Frontal cortex (tissue), 4 donors: ENCODE results near the gene BNC2. TPM values are rescaled to one million over a fixed set of nuclear protein-coding genes. Genes with fewer than 3 reads are reported as not detected.

Experiments used
- DNase-seq, 2 donors: peaks; one replicate each; pipeline ENCODE4 v3.0.0; 2012; ENCODE audit warnings: low spot score in 2 of 2
- FAIRE-seq: peaks from 2 replicates; lab custom pipeline; 2012; peaks lifted over from hg19 to GRCh38; lab: Jason Lieb, UNC
- total RNA-seq: library from RNA; depleted of rRNA; stranded (reverse); fragments of >200 nt; gene quantifications from one replicate; pipeline ENCODE4 v1.2.3, GENCODE V29; 2014
- donor health status: control.
- donor health status: control.
- donor health status: control.

The BNC2 gene
- total RNA-seq, 1 donor from 2014 or later, result 1.6 TPM

GRCh38 chr9:16726718-16727451, 143.6 kb downstream of the BNC2 start:
- no peak for FAIRE-seq
- DNase-seq, result peak; percentile 23 to 30

GRCh38 chr9:16726029-16726428, 144.4 kb downstream of the BNC2 start:
- no peak for FAIRE-seq

DNA sequence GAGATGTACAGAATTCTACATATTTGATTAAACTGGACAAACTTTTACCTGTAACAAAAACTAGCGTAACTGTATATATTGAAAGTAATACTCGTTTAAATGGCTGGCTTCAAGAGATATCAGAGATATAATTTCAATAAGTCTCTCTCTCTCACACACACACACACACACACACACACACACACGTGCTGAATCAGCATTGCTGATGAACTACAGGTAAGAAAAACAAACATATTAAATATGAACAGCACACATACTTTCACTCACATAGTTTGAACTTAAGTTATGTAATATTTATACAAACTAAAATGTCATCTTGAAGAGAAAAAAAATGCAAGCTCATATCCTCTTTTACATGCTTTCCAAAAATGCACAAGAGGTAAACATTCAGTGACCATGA, 145.4 kb downstream of the BNC2 start:
- DNase-seq (no peak), FAIRE-seq (no peak)

More at GRCh38 chr9:16726029-16726428, 144.4 kb downstream of the BNC2 start:
- no peak for DNase-seq

DNA sequence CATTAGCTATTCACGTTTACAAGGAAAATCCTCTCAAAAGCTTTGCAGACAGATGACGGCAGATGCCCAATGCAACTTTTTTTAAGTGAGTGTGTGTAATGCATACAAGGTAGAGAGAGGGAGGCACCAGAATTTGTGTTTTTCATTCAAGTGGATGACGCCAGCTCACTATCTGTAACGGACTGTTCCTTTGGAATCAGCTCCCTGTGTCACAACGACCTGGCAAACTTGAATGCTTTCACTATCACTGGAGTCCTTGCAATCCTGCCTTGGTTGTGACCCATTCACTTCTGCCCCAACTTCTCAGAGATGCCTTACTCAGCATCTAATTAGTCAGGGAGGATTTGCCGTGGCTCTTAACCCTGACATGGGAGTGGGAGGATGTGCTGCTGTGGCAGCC, 148.5 kb downstream of the BNC2 start:
- no peak for FAIRE-seq
- DNase-seq, result no peak

- DNase-seq, result no peak
- no peak for FAIRE-seq
Measured at GRCh38 chr9:16720386-16720785, 150.1 kb downstream of the BNC2 start.

DNA sequence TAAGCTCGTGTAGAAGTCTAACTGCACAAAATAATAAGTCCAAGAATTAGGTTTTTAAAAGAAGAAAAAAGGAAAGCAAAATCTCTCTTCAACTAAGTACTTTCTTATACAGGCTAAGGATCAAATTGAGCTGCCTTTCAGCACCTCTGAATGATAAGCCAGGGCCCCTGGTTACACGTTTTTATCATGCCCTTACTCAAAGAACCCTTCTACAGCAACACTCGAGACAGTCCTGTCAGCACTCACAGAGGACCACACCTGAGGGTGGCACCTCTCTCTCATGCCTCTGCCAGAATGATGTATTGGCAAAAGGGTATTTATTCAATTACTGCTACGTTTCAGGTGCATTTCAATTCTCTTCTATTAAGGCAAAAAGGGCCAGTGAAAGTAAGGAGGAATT, 150.5 kb downstream of the BNC2 start:
- FAIRE-seq, result no peak

DNA sequence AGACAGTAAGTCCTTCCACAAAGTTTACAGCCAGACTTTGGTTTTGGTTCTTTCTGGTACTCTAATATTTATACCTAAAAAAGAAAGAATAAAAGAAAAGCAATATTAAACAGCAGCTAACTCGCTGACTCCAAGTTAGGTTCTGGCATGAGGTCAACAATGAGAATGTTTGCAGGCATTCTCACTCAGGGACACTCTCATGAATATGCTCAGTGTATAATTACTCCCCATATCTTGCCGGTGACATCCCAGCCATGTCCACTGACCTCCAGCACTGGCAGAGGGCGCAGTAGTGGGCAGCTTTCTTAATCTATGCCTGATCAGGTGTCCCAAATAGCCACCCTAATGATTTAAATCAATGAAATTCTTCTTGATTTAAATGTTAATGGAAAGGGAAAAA, 151.5 kb downstream of the BNC2 start:
- DNase-seq (no peak), FAIRE-seq (no peak)

More for the DNA sequence above, 150.5 kb downstream of the BNC2 start:
- no peak for DNase-seq

GRCh38 chr9:16718296-16718695, 152.2 kb downstream of the BNC2 start:
- FAIRE-seq (no peak), DNase-seq (no peak)

- FAIRE-seq, result no peak
- no peak for DNase-seq
Measured at GRCh38 chr9:16716601-16717000, 153.9 kb downstream of the BNC2 start.

DNA sequence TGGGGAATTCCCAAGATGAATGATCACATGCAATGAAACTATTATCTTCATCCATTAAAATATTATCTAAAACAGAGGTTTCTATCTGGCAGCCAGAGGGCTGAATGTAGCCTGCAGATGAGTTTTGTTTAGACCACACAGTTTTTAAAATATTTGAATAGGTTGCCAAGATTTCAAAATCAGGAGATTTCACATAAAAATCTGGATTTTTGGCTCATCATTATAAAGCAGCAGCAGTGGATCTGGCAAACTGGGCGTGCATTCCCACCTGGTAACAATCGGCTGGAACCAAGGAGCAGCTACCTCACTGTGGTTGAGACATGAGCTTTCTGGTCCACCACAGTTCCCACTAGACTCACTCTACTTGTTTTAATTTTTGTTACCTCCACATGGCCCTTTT, 155.1 kb downstream of the BNC2 start:
- FAIRE-seq, result no peak
- DNase-seq, result no peak

DNA sequence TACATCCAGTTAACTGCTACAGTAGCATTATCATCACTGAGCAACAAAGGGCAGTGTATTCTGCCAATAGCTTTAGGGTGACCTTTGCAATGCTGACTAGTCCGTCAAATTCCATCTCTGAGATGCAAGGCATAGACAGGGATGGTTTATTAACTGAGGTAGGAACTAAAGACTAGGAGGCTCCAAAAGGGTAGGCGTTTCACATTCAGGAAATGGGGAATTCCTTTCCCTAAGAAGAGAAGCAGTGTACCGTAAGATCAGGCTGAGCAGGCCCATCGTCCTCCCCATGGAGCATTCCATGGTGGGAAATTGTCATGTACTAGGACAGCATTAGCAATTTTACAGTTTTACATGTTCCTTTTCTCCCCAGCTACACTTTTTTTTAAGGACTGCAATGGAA, 157.7 kb downstream of the BNC2 start:
- DNase-seq (no peak), FAIRE-seq (no peak)

GRCh38 chr9:16710888-16711287, 159.6 kb downstream of the BNC2 start:
- no peak for DNase-seq
- FAIRE-seq, result no peak

DNA sequence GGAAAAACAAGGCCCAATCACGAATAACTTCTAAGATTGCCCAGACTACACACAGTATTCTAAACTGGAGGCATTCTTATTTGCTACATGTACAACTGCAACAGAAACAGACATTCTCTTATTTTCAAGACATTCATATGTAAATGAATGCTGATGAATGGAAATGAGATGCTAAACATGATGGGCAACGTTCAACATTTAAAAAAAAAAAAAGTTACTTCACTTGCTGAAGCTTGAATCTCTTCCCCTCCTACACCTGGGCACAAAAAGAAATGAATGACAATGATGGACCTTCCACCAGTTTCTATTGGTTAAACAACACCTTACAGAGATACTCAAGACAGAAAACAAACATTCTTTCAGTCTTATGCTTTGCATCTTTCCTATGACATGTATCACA, 160.5 kb downstream of the BNC2 start:
- FAIRE-seq (no peak), DNase-seq (no peak)

GRCh38 chr9:16708656-16709435, 161.6 kb downstream of the BNC2 start:
- DNase-seq (no peak), FAIRE-seq (no peak)

DNA sequence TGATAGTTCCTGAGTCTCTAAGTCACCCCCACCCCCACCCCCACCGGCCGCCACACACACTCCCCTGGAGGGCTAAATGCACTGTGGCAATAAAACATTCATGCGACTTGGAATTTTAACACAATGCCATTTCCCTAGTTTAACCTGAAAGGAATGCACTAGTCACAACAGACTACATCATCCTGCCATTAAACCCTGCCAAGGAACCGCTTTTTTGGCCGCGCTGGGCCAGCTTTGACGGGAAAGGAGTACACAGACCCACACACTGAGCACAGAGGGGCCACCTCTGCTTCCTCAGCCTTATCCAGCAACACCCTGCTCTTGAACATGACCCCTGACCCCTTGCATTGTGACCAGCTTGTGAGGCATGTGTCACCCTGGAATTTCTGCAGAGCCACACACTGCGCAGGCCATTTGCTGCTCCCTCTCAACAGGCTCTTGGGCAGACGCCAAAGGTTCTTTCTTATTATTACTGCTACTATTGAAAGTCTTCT, 165.3 kb downstream of the BNC2 start:
- DNase-seq (peak in 1 of 2 donors; percentile 43), FAIRE-seq (no peak)

DNA sequence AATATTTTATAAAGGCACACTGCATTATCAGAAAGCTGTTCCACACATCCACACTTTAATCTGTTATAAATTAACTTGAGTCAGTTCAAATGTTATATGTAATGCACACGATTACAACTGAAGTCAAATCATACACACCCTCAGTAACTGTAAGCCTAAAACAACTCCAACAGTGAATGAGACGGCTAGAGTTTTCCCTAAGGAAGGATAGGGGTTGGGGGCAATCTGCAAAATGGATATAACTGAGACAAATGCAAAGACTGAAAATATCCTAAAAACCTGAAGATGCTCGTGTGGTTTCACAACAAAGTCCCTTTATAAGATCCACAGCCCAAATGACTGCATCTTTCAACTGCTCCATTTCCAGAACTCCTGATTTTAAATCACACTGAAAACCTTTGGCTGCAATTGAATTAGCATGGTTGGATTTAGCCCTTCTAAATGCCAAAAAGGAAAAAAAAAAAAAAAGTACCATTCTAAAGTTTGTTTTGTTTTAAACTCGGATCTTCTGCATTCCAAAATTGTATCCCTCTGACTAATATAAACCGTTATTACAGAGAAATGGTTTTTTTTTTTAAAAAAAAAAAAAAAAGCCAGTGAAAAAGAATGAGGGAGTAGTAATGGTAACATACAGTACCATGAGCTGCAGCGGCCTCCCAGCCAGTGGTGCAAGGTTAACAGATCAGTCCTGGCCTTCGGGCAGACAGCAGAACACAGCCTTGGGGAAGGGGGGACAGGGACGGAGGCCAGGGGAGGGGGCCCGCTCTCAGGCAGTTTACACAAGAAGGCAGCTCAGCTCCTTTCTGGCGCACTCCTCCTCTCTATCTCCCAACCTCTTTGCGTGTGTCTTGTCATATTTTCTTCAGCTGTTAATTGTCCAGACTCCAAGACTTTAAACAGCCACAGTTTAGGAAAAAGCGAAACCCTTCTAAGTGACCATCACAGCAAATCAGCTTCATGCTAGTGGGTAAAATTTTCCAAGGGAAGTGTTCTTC, 166.1 kb downstream of the BNC2 start:
- DNase-seq (no peak), FAIRE-seq (no peak)

DNA sequence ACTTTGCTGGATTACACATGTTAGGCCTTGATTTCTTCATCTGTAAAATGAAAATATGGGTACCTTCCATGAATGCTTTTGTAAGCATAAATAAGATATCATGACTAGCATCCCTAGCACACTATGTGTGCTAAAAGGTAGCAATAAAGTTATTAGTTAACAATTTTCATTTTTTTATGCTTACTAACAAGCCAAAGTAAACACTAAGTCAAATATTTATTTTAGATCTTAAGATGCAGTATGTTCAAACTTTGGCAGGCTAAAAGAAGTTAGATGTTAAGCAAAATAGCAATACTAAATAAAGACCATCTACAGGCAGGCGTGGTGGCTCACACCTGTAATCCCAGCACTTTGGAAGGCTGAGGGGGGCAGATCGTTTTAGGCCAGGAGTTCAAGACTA, 169.1 kb downstream of the BNC2 start:
- FAIRE-seq (no peak), DNase-seq (no peak)

DNA sequence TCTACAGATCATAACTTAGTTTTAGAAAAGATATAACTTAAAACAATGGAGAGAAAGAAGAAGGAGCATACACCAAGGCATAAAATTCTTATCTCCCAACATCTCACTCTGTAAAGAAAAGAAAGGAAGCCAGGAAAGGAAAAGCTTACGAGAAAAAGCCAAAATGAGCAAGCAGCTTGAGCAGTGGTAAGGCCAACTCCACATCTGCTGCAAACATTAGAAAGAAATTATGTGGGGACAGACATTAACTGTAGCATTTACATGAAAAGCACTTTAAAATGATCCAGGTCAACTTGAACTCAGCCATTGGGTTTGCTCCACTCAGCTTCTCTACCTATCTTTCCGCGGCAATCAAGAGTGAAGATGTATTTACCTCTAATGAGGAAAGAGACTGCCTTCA, 176.9 kb downstream of the BNC2 start:
- FAIRE-seq, result no peak
- DNase-seq, result no peak

DNA sequence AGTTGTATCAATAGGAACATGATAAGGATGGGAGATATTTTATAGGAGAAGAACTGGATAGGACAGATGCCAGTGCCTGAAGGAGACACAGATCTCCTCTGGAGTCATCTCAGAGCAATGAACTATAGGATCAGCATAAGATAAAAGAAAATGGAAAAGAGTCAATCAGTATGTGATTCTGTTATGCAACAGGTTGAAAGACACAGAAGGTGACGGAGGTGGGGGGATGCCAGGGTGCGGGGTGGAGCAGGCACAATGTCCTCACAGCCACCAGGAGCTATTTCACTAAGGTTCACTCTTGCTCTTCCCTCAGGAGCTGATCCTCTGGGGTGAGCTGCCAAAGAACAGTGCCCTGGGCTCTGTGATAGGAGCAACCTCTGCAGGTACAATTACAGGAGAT, 179.8 kb downstream of the BNC2 start:
- no peak for FAIRE-seq

DNA sequence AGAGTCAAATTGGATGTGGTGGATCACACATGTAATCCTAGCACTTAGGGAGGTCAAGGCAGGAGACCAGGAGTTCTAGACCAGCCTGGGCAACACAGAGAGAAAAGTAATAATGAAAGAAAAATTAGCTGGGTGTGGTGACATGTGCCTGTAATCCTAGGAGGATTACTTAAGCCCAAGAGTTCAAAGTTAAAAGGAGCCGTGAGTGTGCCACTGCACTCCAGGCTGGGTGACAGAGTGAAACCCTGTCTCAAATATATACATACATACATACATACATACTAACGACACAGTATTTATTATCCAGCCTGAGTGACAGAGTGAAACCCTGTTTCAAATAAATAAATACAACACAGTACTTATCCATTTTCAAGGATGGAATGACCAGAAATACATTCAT, 180.3 kb downstream of the BNC2 start:
- FAIRE-seq (no peak), DNase-seq (no peak)

More for the DNA sequence above, 179.8 kb downstream of the BNC2 start:
- no peak for DNase-seq
